HepG2 (cell line): ENCODE data around the gene GANC. TPM values are rescaled to one million over a fixed set of nuclear protein-coding genes. Genes with fewer than 3 reads are reported as not detected.

ENCODE experiments used
- ARID5B ChIP-seq: IDR thresholded peaks from 2 replicates; pipeline ENCODE4 v1.4.0; 2020; ENCODE audit warnings: mild to moderate bottlenecking, missing genetic modification reagents
- FOXA1 ChIP-seq, 2 experiments: fragments of 450-650 bp in 1 of 2; sonication (generic) in 1 of 2; formaldehyde crosslinking in 1 of 2; IDR thresholded peaks; 2 replicates each; pipeline versions ENCODE4 v1.4.0 to v1.6.1; 2016 to 2020; ENCODE audit warnings: missing genetic modification reagents in 1 of 2
- GATAD2A ChIP-seq: IDR thresholded peaks from 2 replicates; pipeline ENCODE4 v1.6.1; 2016
- HNRNPLL ChIP-seq: fragments of 200-400 bp; formaldehyde crosslinking; IDR thresholded peaks from 2 replicates; pipeline ENCODE4 v1.6.1; 2017; ENCODE audit warnings: mild to moderate bottlenecking, low read depth, low read length; ENCODE audit not compliant: poor library complexity, severe bottlenecking
- HOXA3 ChIP-seq: sonication (generic); formaldehyde crosslinking; IDR thresholded peaks from 2 replicates; pipeline ENCODE4 v1.5.0; 2020; ENCODE audit warnings: missing genetic modification reagents
- MAX ChIP-seq: IDR thresholded peaks from 2 replicates; pipeline ENCODE4 v1.6.1; 2012; ENCODE audit warnings: inconsistent platforms
- RCOR2 ChIP-seq: IDR thresholded peaks from 2 replicates; pipeline ENCODE4 v1.6.1; 2016; ENCODE audit warnings: missing biosample characterization, missing genetic modification reagents
- SRF ChIP-seq: IDR thresholded peaks from 2 replicates; pipeline ENCODE4 v1.6.1; 2011; ENCODE audit warnings: mild to moderate bottlenecking, low read depth, low read length, moderate library complexity
- TCF7 ChIP-seq: sonication (generic); IDR thresholded peaks from 2 replicates; pipeline ENCODE4 v1.6.1; 2016; ENCODE audit warnings: antibody characterized with exemption, low read depth
- THAP8 ChIP-seq: sonication (generic); formaldehyde crosslinking; IDR thresholded peaks from 2 replicates; pipeline ENCODE4 v1.5.1; 2020; ENCODE audit warnings: missing genetic modification reagents, mild to moderate bottlenecking, borderline replicate concordance
- ZFAT ChIP-seq: sonication (generic); formaldehyde crosslinking; conservative IDR thresholded peaks from 2 replicates; pipeline ENCODE4 v1.8.1; 2023; ENCODE audit warnings: missing genetic modification reagents, inconsistent platforms
- ZFP36L1 ChIP-seq: sonication (generic); formaldehyde crosslinking; IDR thresholded peaks from 2 replicates; pipeline ENCODE4 v1.8.0; 2022; ENCODE audit warnings: mild to moderate bottlenecking, missing genetic modification reagents, moderate library complexity
- ZFP90 ChIP-seq: sonication (generic); formaldehyde crosslinking; IDR thresholded peaks from 2 replicates; pipeline ENCODE4 v1.8.0; 2022; ENCODE audit warnings: missing genetic modification reagents, mild to moderate bottlenecking, inconsistent platforms, borderline replicate concordance
- ZNF235 ChIP-seq: sonication (generic); formaldehyde crosslinking; IDR thresholded peaks from 2 replicates; pipeline ENCODE4 v1.8.1; 2023; ENCODE audit warnings: mild to moderate bottlenecking, missing genetic modification reagents, borderline replicate concordance
- ZNF335 ChIP-seq: sonication (generic); formaldehyde crosslinking; IDR thresholded peaks from 2 replicates; pipeline ENCODE4 v1.4.0; 2020; ENCODE audit warnings: missing genetic modification reagents
- ZNF407 ChIP-seq: sonication (generic); formaldehyde crosslinking; IDR thresholded peaks from one replicate; pipeline ENCODE4 v1.5.1; 2020; ENCODE audit warnings: mild to moderate bottlenecking, missing genetic modification reagents; ENCODE audit errors: not compliant biosample characterization
- ZNF549 ChIP-seq: sonication (generic); formaldehyde crosslinking; IDR thresholded peaks from 2 replicates; pipeline ENCODE4 v1.5.0; 2020; ENCODE audit warnings: missing genetic modification reagents
- ZNF563 ChIP-seq: sonication (generic); formaldehyde crosslinking; IDR thresholded peaks from 2 replicates; pipeline ENCODE4 v1.8.0; 2022; ENCODE audit warnings: mild to moderate bottlenecking, moderate library complexity, missing genetic modification reagents
- polyA plus RNA-seq, 8 experiments: library from polyadenylated mRNA; depleted of rRNA in 3 of 8; stranded (reverse) in 7 of 8; unstranded in 1 of 8; fragments of >200 nt; fragmentation: Illumina TruSeq in 4 of 8; extraction: Trizol in 4 of 8; gene quantifications; 2 replicates each; pipeline versions ENCODE4 v1.2.1 to v1.2.3, GENCODE V29; 2011 to 2016; ENCODE audit warnings: low read depth in 4 of 8, missing spikeins in 1 of 8, mixed read lengths in 1 of 8; ENCODE audit not compliant: insufficient read depth in 1 of 8
- total RNA-seq, 5 experiments: library from RNA; depleted of rRNA; stranded (reverse); fragments of >200 nt; fragmentation: Illumina TruSeq; extraction: Trizol; gene quantifications; 2 replicates each; pipeline ENCODE4 v1.2.3, GENCODE V29; 2016; ENCODE audit warnings: low read depth in 1 of 5

GANC gene
- total and polyA plus RNA-seq, 2 of the 13 experiments (the other 11 are each of a cell fraction or from before 2014, with no cell fraction given) = 17.0 to 21.0 TPM

GRCh38 chr15:42226648-42227047 is 46.4 kb upstream of the GANC start (continued):
- peak; percentile 44; the same call in 1 of the 2 replicates for TF ChIP-seq GATAD2A (CRISPR knock-in tag)
- no peak for TF ChIP-seq SRF
- TF ChIP-seq RCOR2 (CRISPR knock-in tag) = peak; percentile 44; the same call in 1 of the 2 replicates
- TF ChIP-seq ARID5B (CRISPR knock-in tag) = 0 out of 2 replicates have a peak, but pooled peaks have one; percentile 11
- no peak for TF ChIP-seq HNRNPLL
- no peak for TF ChIP-seq ZNF235 (CRISPR knock-in tag)
- no peak for TF ChIP-seq THAP8
- no peak for TF ChIP-seq ZNF335
- no peak for TF ChIP-seq ZFAT (CRISPR knock-in tag)
- TF ChIP-seq HOXA3 = peak; percentile 73; the same call in 1 of the 2 replicates
- no peak for TF ChIP-seq MAX
- no peak for TF ChIP-seq ZNF563 (CRISPR knock-in tag)
- TF ChIP-seq FOXA1 (IDR thresholded peaks at IDR 0.05) = no peak
- peak; percentile 52; the same call in 1 of the 2 replicates for TF ChIP-seq FOXA1 (CRISPR knock-in tag; IDR thresholded peaks at IDR 0.05)
- no peak for TF ChIP-seq ZNF549 (CRISPR knock-in tag)
- TF ChIP-seq ZNF407 (CRISPR knock-in tag) = no peak
- no peak for TF ChIP-seq TCF7
- TF ChIP-seq ZFP90 (CRISPR knock-in tag) = no peak
- TF ChIP-seq ZFP36L1 (CRISPR knock-in tag) = no peak
